Measurements from ENCODE around the gene TBX18.

The TBX18 gene

GRCh38 chr6:84719152-84719551, 45.2 kb downstream of the TBX18 start:
- H3K36me3 Mint-ChIP-seq (ENCODE audit: low read depth): no peaks in the 10 kb centered on the region
- no peak overlapping the region for H3K27ac Mint-ChIP-seq
- no peaks in the 10 kb centered on the region for H3K4me1 Mint-ChIP-seq
- TF ChIP-seq, protein P1, sequence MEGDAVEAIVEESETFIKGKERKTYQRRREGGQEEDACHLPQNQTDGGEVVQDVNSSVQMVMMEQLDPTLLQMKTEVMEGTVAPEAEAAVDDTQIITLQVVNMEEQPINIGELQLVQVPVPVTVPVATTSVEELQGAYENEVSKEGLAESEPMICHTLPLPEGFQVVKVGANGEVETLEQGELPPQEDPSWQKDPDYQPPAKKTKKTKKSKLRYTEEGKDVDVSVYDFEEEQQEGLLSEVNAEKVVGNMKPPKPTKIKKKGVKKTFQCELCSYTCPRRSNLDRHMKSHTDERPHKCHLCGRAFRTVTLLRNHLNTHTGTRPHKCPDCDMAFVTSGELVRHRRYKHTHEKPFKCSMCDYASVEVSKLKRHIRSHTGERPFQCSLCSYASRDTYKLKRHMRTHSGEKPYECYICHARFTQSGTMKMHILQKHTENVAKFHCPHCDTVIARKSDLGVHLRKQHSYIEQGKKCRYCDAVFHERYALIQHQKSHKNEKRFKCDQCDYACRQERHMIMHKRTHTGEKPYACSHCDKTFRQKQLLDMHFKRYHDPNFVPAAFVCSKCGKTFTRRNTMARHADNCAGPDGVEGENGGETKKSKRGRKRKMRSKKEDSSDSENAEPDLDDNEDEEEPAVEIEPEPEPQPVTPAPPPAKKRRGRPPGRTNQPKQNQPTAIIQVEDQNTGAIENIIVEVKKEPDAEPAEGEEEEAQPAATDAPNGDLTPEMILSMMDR (IDR thresholded peaks at IDR 0.05): no peak
- no peaks in the 10 kb centered on the region for H3K9me3 Mint-ChIP-seq
- H3K27me3 Mint-ChIP-seq (ENCODE audit: low read depth, poor library complexity): peaks cover 9% of the 10 kb centered on the region
- no peak for DNase-seq
- H3K4me3 Mint-ChIP-seq: no peak overlapping the region

GRCh38 chr6:84718038-84718955, 46.1 kb downstream of the TBX18 start:
- Mint-ChIP-seq H3K36me3 (ENCODE audit: low read depth) (no peaks in the 10 kb centered on the region), H3K27ac (no peak overlapping the region), H3K4me3 (no peak overlapping the region), H3K9me3 (no peaks in the 10 kb centered on the region), H3K27me3 (ENCODE audit: low read depth, poor library complexity) (peaks cover 9% of the 10 kb centered on the region), H3K4me1 (no peaks in the 10 kb centered on the region)
- no peak for DNase-seq
- TF ChIP-seq, protein P1 (IDR thresholded peaks at IDR 0.05): no peak

DNA sequence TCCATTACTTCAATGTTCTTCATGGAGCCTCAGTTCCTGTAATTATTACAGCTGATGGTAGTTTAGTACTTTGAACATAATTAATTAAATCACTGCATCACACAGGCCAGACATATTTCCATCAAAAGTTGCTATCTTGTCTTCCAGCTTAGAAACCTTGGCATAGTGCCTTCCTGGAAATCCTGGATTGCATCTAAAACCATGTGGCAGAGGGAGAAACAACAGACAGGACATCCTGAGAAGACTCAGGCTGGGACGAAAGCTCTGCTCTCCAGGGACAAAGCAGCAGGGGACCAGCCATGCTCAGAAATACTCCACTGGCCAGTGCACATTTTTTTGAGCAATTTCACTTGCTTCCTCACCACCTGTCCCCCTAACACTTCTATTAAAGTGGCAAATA, 55.3 kb downstream of the TBX18 start:
- H3K27ac Mint-ChIP-seq: no peak overlapping the region
- TF ChIP-seq, protein P1 (IDR thresholded peaks at IDR 0.05): no peak
- no peaks in the 10 kb centered on the region for H3K4me1 Mint-ChIP-seq
- peaks cover 4% of the 10 kb centered on the region for H3K9me3 Mint-ChIP-seq
- H3K36me3 Mint-ChIP-seq (ENCODE audit: low read depth): no peaks in the 10 kb centered on the region
- H3K4me3 Mint-ChIP-seq: no peak overlapping the region
- DNase-seq: no peak
- peaks cover 3% of the 10 kb centered on the region for H3K27me3 Mint-ChIP-seq (ENCODE audit: low read depth, poor library complexity)

DNA sequence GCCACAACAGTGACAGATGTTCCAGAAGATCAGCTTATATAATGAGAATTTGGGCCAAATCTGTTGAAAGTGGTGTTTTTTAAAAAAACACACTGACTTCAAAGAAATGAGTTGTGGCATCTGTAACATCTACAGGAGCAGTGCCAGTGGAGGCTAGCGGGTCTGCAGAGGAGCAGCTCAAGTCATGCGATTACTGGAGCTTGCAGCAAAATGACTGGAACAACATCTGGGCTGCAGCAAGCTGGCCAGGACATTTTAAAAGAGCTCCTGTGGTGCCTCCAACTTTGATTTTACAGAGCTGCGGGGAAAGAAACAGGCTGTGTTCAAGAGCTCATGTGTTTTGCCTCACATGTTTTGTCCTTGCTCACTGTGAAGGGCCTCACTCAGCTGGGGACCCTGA, 57.2 kb downstream of the TBX18 start:
- DNase-seq: no peak
- H3K36me3 Mint-ChIP-seq (ENCODE audit: low read depth): no peaks in the 10 kb centered on the region
- TF ChIP-seq, protein P1 (IDR thresholded peaks at IDR 0.05): no peak
- no peaks in the 10 kb centered on the region for H3K4me1 Mint-ChIP-seq
- peaks cover 21% of the 10 kb centered on the region for H3K9me3 Mint-ChIP-seq
- H3K4me3 Mint-ChIP-seq: no peak overlapping the region
- peaks cover 3% of the 10 kb centered on the region for H3K27me3 Mint-ChIP-seq (ENCODE audit: low read depth, poor library complexity)
- no peak overlapping the region for H3K27ac Mint-ChIP-seq

GRCh38 chr6:84696166-84696565, 68.2 kb downstream of the TBX18 start:
- Mint-ChIP-seq H3K4me3 (no peak overlapping the region), H3K4me1 (no peaks in the 10 kb centered on the region), H3K27ac (no peak overlapping the region), H3K36me3 (ENCODE audit: low read depth) (peaks cover 10% of the 10 kb centered on the region), H3K9me3 (peaks cover 30% of the 10 kb centered on the region), H3K27me3 (ENCODE audit: low read depth, poor library complexity) (peaks cover 18% of the 10 kb centered on the region)
- TF ChIP-seq, protein P1 (IDR thresholded peaks at IDR 0.05): no peak
- no peak for DNase-seq

Measured in nephron progenitor cell (in vitro differentiated cells).